GM12873 (cell line): ENCODE data around the gene HOXB5.

ENCODE experiments used
- TF ChIP-seq, protein P1 (sequence below): IDR thresholded peaks from 2 replicates; pipeline ENCODE4 v1.5.1; 2012; ENCODE audit warnings: low read depth, mild to moderate bottlenecking, moderate library complexity, low read length, control low read depth; ENCODE audit not compliant: insufficient read depth; ENCODE audit errors: missing control alignments

The HOXB5 gene

DNA sequence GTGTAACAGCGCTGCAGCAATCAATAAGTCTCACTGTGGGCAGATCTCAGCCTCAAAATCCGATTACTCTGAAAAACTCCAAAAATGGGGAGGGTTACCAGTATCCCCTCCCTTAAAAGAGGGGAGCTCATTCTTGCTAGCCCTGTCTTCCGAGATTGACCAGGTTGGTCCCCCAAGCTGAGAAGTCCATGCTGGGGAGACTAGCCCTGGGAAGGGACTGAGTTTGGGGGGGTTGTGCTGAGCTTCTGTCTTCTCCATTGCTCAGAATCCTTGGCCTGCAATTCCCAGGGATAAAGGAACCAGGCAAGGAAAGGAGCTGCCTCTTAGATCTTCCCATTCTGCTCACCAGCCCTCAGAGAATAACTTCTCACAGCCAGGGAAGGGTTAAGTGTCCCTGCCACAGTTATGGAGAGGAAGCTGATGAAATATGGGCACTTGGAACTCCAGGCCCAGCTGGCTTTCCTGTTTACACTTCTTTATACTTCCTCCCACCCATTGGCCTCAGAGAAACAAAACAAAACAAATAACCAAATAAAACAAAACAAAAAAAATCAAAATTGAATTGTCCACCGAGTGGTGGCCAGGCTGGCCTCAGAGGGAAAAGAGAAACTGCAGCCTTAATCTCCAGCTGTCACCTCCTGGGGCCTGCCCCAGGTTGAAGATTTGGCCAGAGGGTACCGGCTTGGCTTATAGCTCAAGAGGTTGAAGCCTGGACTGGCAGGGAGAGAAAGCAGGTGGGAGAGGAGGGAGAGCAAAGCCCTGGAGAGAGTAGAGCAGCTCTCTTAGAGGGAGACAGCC, 6.1 kb downstream of the HOXB5 start:
- TF ChIP-seq, protein P1, sequence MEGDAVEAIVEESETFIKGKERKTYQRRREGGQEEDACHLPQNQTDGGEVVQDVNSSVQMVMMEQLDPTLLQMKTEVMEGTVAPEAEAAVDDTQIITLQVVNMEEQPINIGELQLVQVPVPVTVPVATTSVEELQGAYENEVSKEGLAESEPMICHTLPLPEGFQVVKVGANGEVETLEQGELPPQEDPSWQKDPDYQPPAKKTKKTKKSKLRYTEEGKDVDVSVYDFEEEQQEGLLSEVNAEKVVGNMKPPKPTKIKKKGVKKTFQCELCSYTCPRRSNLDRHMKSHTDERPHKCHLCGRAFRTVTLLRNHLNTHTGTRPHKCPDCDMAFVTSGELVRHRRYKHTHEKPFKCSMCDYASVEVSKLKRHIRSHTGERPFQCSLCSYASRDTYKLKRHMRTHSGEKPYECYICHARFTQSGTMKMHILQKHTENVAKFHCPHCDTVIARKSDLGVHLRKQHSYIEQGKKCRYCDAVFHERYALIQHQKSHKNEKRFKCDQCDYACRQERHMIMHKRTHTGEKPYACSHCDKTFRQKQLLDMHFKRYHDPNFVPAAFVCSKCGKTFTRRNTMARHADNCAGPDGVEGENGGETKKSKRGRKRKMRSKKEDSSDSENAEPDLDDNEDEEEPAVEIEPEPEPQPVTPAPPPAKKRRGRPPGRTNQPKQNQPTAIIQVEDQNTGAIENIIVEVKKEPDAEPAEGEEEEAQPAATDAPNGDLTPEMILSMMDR: no peak

DNA sequence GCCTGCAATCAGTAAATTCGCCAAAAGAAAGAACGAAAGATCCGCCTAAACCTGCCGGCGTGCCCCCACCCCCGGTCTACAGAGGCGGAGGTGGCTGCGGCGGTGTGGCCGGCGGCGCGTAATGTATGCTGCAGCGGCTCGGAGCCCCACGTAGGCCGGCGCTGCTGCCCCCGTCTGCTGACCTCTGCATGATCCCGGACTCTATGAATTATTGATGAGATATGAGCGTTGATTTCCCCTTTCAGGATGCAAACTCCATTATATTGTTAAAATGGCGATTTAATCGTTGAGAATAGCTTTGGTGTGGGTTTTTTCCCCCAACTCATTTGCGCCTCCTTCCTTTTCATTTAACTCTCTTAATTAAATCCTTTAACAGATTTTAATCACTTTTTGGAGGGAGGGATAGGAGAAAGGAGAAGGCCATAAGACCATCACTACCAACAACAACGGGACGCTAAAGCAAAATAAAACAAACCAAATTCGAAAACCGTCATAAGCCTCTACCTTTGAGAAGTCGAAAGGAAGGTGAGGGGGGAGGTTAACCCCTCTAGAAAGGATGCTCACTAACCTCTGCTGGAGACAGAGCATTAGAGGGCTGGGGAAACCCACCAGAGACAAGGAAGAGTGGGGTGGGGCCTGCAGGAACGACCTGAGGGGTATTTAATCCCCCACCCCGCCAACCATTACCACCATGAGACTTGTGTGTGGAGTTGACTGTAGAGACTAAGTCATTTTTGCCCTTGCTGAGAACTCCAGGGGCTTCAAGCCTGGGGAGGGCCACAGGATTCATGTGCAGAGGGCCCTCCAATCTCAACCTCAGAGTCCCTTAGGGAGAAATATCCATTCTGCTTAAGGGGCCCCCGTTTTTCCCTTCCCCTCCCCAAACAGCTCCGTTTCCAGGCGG, 7.0 kb downstream of the HOXB5 start:
- TF ChIP-seq, protein P1: no peak

DNA sequence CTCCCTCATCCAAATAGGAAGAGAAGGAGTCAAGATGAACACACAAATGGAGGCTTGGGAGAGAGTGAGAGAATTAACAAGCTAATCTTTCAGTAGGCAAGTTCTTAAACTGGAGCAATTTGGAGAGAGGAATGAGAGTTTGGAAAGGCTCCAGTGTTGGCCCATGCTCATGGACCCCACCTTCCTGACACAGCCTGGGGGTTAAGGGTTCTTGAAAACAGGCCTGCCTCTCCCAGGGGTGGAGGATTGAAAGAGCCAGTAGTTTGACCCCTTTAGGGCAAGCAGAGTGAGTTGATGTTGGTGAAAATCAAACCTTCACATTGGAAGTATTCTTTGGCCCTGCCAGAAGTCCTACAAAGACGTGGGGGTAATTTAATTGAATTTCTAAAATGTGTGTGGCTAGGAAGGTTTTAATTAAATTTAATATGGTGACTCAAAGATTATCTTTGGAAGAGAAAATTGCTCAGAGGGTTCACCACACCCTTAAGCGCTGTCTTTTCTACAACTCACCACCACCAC, 9.3 kb downstream of the HOXB5 start:
- TF ChIP-seq, protein P1: no peak

DNA sequence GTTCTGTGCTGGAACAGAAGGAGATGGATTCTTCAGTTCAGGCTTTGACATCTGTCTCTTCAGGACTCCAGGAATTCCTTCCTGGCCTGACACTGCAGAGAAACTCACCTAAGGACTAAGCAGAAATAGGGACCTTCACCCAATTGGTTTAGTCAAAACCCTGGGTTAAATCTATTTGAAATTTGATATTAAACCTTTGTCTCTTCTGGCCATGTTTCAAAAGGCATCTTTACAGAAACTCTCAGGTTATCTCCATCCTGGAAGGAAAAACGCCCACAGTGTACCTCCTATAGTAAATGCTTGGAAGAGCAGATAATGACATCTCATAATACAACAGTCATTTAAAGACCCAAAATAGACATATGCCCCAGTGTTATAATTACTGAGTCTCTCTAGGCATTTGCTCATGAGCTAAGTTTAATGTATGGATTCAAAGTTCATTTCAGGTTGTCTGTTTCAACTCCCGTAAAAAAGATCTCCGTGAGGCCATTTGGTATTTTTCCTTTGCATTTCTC, 9.8 kb downstream of the HOXB5 start:
- TF ChIP-seq, protein P1: no peak

DNA sequence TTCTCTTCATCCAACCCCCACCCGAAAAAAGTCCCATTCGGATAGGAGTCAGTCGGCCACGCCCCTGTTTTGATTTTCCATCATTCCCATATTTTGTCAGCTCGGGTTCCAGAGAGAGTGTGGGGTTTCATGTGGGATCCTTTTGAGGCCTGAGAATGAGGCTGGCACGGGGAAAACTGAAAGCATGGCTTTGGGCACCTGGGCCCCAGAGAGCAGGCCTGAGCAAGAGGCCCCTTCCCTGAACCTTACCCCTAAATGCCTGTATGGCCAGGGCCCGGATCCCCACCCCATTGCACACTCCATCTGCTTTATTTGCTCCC, 10.9 kb downstream of the HOXB5 start:
- TF ChIP-seq, protein P1: no peak

DNA sequence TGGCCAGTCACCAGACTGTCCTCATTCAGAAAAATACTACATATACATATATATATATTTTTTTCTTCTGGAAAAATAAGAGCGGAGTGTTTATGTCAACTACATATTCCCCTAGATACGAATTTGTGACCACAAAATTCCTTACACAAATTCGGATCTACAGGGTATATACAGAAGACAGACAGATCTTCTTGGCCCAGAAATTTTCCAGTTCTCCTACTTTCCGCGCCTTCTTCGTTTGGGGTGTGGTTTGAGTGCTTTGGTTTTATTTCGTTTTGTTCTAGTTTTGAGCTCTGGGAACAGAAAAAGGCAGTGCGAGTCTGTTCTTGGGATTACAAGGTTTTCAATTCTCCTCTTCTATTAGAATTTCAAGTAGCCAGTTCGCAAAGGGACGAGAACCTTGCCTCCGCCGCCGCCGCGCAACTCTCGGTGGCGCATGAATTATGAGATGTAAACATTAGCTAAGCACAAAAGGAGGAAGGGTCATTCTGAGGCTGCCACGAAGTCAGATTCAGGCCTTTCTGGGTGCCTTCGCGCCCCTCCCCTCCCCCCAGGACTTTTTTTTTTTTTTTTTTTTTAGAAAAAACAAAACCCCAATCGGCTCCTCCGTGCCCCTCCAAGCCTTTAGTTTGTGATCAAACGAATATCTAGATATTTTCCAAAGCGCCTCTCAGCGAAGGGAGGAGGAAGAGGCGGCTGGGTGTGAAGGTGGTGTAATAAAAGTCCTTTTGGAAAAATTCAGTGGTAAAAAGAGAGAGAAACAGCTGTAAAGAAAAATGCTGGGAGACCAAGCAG, 13.6 kb downstream of the HOXB5 start:
- TF ChIP-seq, protein P1: no peak
